Measurements from ENCODE around the gene SLC12A8. TPM values are rescaled to one million over a fixed set of nuclear protein-coding genes. Genes with fewer than 3 reads are reported as not detected.

SLC12A8 gene
- polyA plus RNA-seq, 1 of the 3 experiments (the other 2 are of a cell fraction), result 7.5 TPM

- no peaks in the 10 kb centered on the region for H3K9me2 ChIP-seq
- ChIA-PET CTCF (no interaction called here), POLR2A (no interaction called here)
- no peaks in the 10 kb centered on the region for H4K20me1 ChIP-seq (ENCODE audit: insufficient read depth)
- no peaks in the 10 kb centered on the region for H3F3A ChIP-seq (replicated peaks; ENCODE audit: insufficient read depth)
- H3K9me3 ChIP-seq, result no peaks in the 10 kb centered on the region
- H3K79me2 ChIP-seq (ENCODE audit: insufficient read depth), result no peaks in the 10 kb centered on the region
- no peak overlapping the region for H2AFZ ChIP-seq (ENCODE audit: low read depth)
- H3K4me1 ChIP-seq (ENCODE audit: control insufficient read depth in 1 of 2, insufficient read depth in 2 of 2, low read depth in 1 of 2, low read length in 1 of 2), result peaks cover 0 to 16% of the 10 kb centered on the region in 2 experiments; a peak in 3 of 4 replicates
- no peaks in the 10 kb centered on the region for H3K27me3 ChIP-seq (ENCODE audit: insufficient read depth)
- no peak overlapping the region for H3K4me3 ChIP-seq (ENCODE audit: low read depth in 2 of 2, low read length in 1 of 2)
- TF ChIP-seq USF1 (IDR thresholded peaks at IDR 0.05; ENCODE audit: borderline replicate concordance, low read depth), result no peak
- no peak for TF ChIP-seq RAD21 (IDR thresholded peaks at IDR 0.05; ENCODE audit: low read length)
- no peak for TF ChIP-seq ELF1 (IDR thresholded peaks at IDR 0.05)
- TF ChIP-seq TCF12 (IDR thresholded peaks at IDR 0.05), result no peak
- TF ChIP-seq PBX3 (IDR thresholded peaks at IDR 0.05), result no peak
- TF ChIP-seq JUND (IDR thresholded peaks at IDR 0.05), result no peak
- TF ChIP-seq RCOR1 (IDR thresholded peaks at IDR 0.05; ENCODE audit: low read length), result no peak
- no peak for TF ChIP-seq YY1 (IDR thresholded peaks at IDR 0.05; ENCODE audit: low read depth)
- no peak for TF ChIP-seq MAX (IDR thresholded peaks at IDR 0.05; ENCODE audit: low read depth)
- no peak for TF ChIP-seq SIN3A (IDR thresholded peaks at IDR 0.05; ENCODE audit: borderline replicate concordance, low read depth, low read length)
- no peak for TF ChIP-seq NRF1 (IDR thresholded peaks at IDR 0.05; ENCODE audit: low read depth, low read length)
- no peak for TF ChIP-seq REST (IDR thresholded peaks at IDR 0.05; ENCODE audit: low read depth, low read length)
- no peak for TF ChIP-seq NFIC (IDR thresholded peaks at IDR 0.05; ENCODE audit: borderline replicate concordance)
- no peak for TF ChIP-seq EP300 (IDR thresholded peaks at IDR 0.05; ENCODE audit: borderline replicate concordance in 1 of 2, low read depth in 1 of 2, low read length in 1 of 2)
- no peak for TF ChIP-seq GATA2 (CRISPR knock-in tag; IDR thresholded peaks at IDR 0.05)
- no peak for TF ChIP-seq POLR2AphosphoS5 (IDR thresholded peaks at IDR 0.05; ENCODE audit: low read depth, low read length)
- peak overlapping the region in 1 of 2 experiments; percentile 49; a peak in 2 of 4 replicates for H3K27ac ChIP-seq (ENCODE audit: low read depth in 2 of 2, low read length in 1 of 2)
- no peak overlapping the region for H3K9ac ChIP-seq
- H3K4me2 ChIP-seq, result 0 out of 2 replicates have a peak overlapping the region, but pooled peaks have one; percentile 37
- no peaks in the 10 kb centered on the region for H3K36me3 ChIP-seq (replicated peaks in 1 of 2; ENCODE audit: control insufficient read depth in 1 of 2, insufficient read depth in 2 of 2, low read length in 1 of 2)
- 84% methylated on average over 7 of the region's 7 CpGs for WGBS (ENCODE audit: low lambda C conversion rate)
- no peak for DNase-seq
Measured at GRCh38 chr3:125136966-125137357, 75.6 kb downstream of the SLC12A8 start.

All from SK-N-SH (cell line).